Measurements from ENCODE around the gene FZR1. TPM values are rescaled to one million over a fixed set of nuclear protein-coding genes. Genes with fewer than 3 reads are reported as not detected.

Gene FZR1
- total RNA-seq, 1 donor from 2014 or later: 16.4 TPM

GRCh38 chr19:3547767-3548282 lies 41.7 kb downstream of the FZR1 start:
- H3K4me1 Mint-ChIP-seq: no peaks in the 10 kb centered on the region
- no peak overlapping the region for H3K4me3 Mint-ChIP-seq
- H3F3A ChIP-seq (ENCODE audit: low read depth): peaks cover 5% of the 10 kb centered on the region
- H3K79me2 ChIP-seq (ENCODE audit: low read depth): no peaks in the 10 kb centered on the region
- peaks cover 10% of the 10 kb centered on the region for H3K27me3 Mint-ChIP-seq (ENCODE audit: insufficient read depth, low read depth)
- no peaks in the 10 kb centered on the region for H3K36me3 ChIP-seq
- no peak overlapping the region for H2AFZ ChIP-seq (replicated peaks)
- H3K4me2 ChIP-seq: no peak overlapping the region
- no peak overlapping the region for H3K9ac ChIP-seq
- DNase-seq (ENCODE audit: low spot score): no peak
- no peak overlapping the region for H3K4me3 ChIP-seq
- H3K36me3 Mint-ChIP-seq: no peaks in the 10 kb centered on the region
- H3K9me3 ChIP-seq (ENCODE audit: low read depth): no peaks in the 10 kb centered on the region
- no peak for TF ChIP-seq CTCF (IDR thresholded peaks at IDR 0.05)
- no peak for TF ChIP-seq EZH2 (IDR thresholded peaks at IDR 0.05)
- no peak for TF ChIP-seq EZH2phosphoT487 (IDR thresholded peaks at IDR 0.05)
- no peaks in the 10 kb centered on the region for H3K4me1 ChIP-seq
- no peak overlapping the region for H3K27ac ChIP-seq
- no peaks in the 10 kb centered on the region for H3K27me3 ChIP-seq
- H3K9me3 Mint-ChIP-seq: no peaks in the 10 kb centered on the region
- peaks cover 35% of the 10 kb centered on the region for H4K20me1 ChIP-seq (ENCODE audit: low read depth)
- no peak overlapping the region for H3K27ac Mint-ChIP-seq

GRCh38 chr19:3548606-3549005 lies 42.5 kb downstream of the FZR1 start:
- Mint-ChIP-seq H3K36me3 (no peaks in the 10 kb centered on the region), H3K27ac (no peak overlapping the region), H3K4me1 (no peaks in the 10 kb centered on the region), H3K9me3 (no peaks in the 10 kb centered on the region), H3K4me3 (no peak overlapping the region), H3K27me3 (ENCODE audit: insufficient read depth, low read depth) (peaks cover 10% of the 10 kb centered on the region)
- Histone ChIP-seq H3K4me3 (no peak overlapping the region), H3K4me1 (no peaks in the 10 kb centered on the region), H4K20me1 (ENCODE audit: low read depth) (peaks cover 35% of the 10 kb centered on the region), H3K36me3 (no peaks in the 10 kb centered on the region), H3K79me2 (ENCODE audit: low read depth) (no peaks in the 10 kb centered on the region), H3K27me3 (no peaks in the 10 kb centered on the region), H2AFZ (replicated peaks) (no peak overlapping the region), H3K4me2 (no peak overlapping the region), H3K27ac (no peak overlapping the region), H3K9ac (no peak overlapping the region), H3K9me3 (ENCODE audit: low read depth) (no peaks in the 10 kb centered on the region), H3F3A (ENCODE audit: low read depth) (peaks cover 5% of the 10 kb centered on the region)
- TF ChIP-seq EZH2phosphoT487 (IDR thresholded peaks at IDR 0.05): no peak
- no peak for TF ChIP-seq CTCF (IDR thresholded peaks at IDR 0.05)
- no peak for TF ChIP-seq EZH2 (IDR thresholded peaks at IDR 0.05)
- no peak for DNase-seq (ENCODE audit: low spot score)

GRCh38 chr19:3549816-3550215 lies 43.7 kb downstream of the FZR1 start:
- Histone ChIP-seq H3K27ac (no peak overlapping the region), H3K36me3 (no peaks in the 10 kb centered on the region), H3K4me3 (no peak overlapping the region), H3K9ac (no peak overlapping the region), H3K4me2 (no peak overlapping the region), H4K20me1 (ENCODE audit: low read depth) (peaks cover 33% of the 10 kb centered on the region), H2AFZ (replicated peaks) (no peak overlapping the region), H3K4me1 (no peaks in the 10 kb centered on the region), H3K9me3 (ENCODE audit: low read depth) (no peaks in the 10 kb centered on the region), H3K27me3 (no peaks in the 10 kb centered on the region), H3K79me2 (ENCODE audit: low read depth) (no peaks in the 10 kb centered on the region), H3F3A (ENCODE audit: low read depth) (peaks cover 5% of the 10 kb centered on the region)
- Mint-ChIP-seq H3K27me3 (ENCODE audit: insufficient read depth, low read depth) (peaks cover 10% of the 10 kb centered on the region), H3K9me3 (no peaks in the 10 kb centered on the region), H3K27ac (no peak overlapping the region), H3K4me1 (peaks cover 2% of the 10 kb centered on the region), H3K36me3 (no peaks in the 10 kb centered on the region), H3K4me3 (no peak overlapping the region)
- no peak for DNase-seq (ENCODE audit: low spot score)
- TF ChIP-seq CTCF (IDR thresholded peaks at IDR 0.05) (no peak), EZH2phosphoT487 (IDR thresholded peaks at IDR 0.05) (no peak), EZH2 (IDR thresholded peaks at IDR 0.05) (no peak)
